Colonic mucosa (tissue), 4 donors: ENCODE data around the gene SLC6A11. TPM values are rescaled to one million over a fixed set of nuclear protein-coding genes. Genes with fewer than 3 reads are reported as not detected.

Experiments used
- DNase-seq: peaks from one replicate; pipeline ENCODE4 v3.0.0-alpha.2; 2020
- H3K27ac ChIP-seq: fragments of 200-600 bp; one replicate; pipeline ENCODE4 v1.8.0; 2021
- H3K27me3 ChIP-seq: fragments of 200-600 bp; one replicate; pipeline ENCODE4 v1.8.0; 2021
- H3K36me3 ChIP-seq: fragments of 200-600 bp; one replicate; pipeline ENCODE4 v1.8.0; 2021
- H3K4me1 ChIP-seq: fragments of 200-600 bp; one replicate; pipeline ENCODE4 v1.8.0; 2021; ENCODE audit warnings: mild to moderate bottlenecking
- H3K4me3 ChIP-seq: fragments of 200-600 bp; one replicate; pipeline ENCODE4 v1.8.0; 2021
- H3K9ac ChIP-seq, 2 donors: one replicate each; pipeline ENCODE4 v1.7.0; 2013; ENCODE audit warnings: control low read depth in 2 of 2, low read depth in 2 of 2, low read length in 2 of 2
- H3K9me3 ChIP-seq: fragments of 200-600 bp; one replicate; pipeline ENCODE4 v1.8.0; 2021
- CTCF ChIP-seq: fragments of 200-600 bp; IDR thresholded peaks from one replicate; pipeline ENCODE4 v1.8.0; 2022; ENCODE audit warnings: antibody characterized with exemption, mild to moderate bottlenecking
- intact Hi-C: fragments of 100-400 bp; cut with DNase I; formaldehyde crosslinking; loops from one replicate; pipeline ENCODE4 v1.14.1; 2022
- total RNA-seq, 2 donors: library from RNA; stranded (reverse); fragmentation: NEBNext Ultra II Directional in 1 of 2; extraction: Animal tissue kit (Norgen Biotek cat#: 25700) in 1 of 2; gene quantifications; one replicate each; pipeline ENCODE4 v1.2.1, GENCODE V29; 2021
- donor health status: healthy.
- donor health status: DM: no; HTN: no; CAD: no.
- donor health status: DM: no; HTN: no; CAD: no.

The SLC6A11 gene
- total RNA-seq, 2 donors from 2014 or later, result not detected

DNA sequence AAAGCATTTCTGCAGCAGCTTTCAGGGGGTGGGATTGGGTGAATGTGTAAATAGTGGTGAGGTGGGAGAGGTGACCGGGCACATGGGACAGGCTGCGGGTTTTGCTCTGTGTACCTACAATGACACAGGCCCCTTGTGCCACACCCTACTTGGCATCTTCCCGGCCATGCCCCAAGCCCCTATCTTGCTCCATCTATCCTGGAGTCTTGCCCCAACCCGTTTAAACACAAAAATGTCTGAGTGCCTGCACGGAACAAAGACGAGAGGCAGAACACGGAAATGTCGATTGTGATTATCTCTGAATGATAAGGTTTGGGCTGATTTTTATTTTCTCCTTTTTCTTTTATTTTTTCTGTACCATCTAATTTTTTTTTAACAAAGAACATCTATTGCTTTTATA lies 130.5 kb downstream of the SLC6A11 start:
- H3K27ac ChIP-seq, result no peak overlapping the region
- no peak for TF ChIP-seq CTCF
- DNase-seq, result no peak
- intact Hi-C loops, result no loop called here
- H3K27me3 ChIP-seq, result no peaks in the 10 kb centered on the region
- H3K4me3 ChIP-seq, result no peak overlapping the region
- H3K9ac ChIP-seq, result no peak overlapping the region
- H3K36me3 ChIP-seq, result no peaks in the 10 kb centered on the region
- H3K9me3 ChIP-seq, result no peaks in the 10 kb centered on the region
- H3K4me1 ChIP-seq, result no peaks in the 10 kb centered on the region

DNA sequence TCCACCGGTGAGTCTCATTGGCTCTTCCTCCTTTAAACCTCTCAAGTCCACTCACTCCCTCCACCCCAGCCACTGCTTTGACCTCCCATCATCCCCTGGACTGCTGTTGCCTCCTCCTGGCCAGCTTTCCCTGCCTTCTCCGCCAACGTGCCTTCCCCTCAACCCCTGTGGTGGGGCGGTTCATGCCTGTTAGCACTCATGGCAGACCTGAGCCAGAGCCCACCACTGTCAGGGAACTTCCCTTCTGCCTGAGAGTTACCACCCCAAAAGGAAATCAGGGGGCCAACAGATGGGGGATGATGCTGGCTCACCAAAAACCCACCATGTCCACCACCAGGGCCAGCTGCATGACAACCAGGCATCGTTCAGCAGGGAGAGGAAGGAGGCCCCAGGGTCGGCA lies 132.3 kb downstream of the SLC6A11 start:
- Histone ChIP-seq H3K36me3 (no peaks in the 10 kb centered on the region), H3K4me3 (no peak overlapping the region), H3K9ac (no peak overlapping the region), H3K9me3 (no peaks in the 10 kb centered on the region), H3K4me1 (no peaks in the 10 kb centered on the region), H3K27me3 (no peaks in the 10 kb centered on the region), H3K27ac (no peak overlapping the region)
- intact Hi-C loops, result no loop called here
- DNase-seq, result no peak
- no peak for TF ChIP-seq CTCF

DNA sequence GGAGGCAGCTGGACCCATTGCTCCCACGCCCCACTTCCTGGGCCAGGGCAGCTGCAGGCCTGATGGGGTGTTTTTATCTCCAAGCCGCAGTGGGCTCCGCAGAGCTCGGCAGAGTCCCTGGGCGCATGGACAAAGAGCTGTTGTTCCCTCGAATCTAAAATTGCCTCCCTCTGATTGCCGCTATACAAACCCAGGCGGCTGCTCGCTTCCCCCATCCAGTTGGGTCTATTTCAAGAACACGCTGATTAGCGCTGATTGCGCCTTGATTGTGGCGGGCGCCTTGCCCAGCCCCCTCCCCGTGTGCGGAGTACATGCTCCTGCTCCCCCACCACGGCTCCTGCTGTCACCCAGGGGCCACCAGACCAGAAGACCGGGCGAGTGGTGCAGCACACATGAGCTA lies 133.2 kb downstream of the SLC6A11 start:
- no peaks in the 10 kb centered on the region for H3K27me3 ChIP-seq
- H3K9me3 ChIP-seq, result no peaks in the 10 kb centered on the region
- no peaks in the 10 kb centered on the region for H3K4me1 ChIP-seq
- H3K9ac ChIP-seq, result no peak overlapping the region
- no peak for TF ChIP-seq CTCF
- no peak overlapping the region for H3K4me3 ChIP-seq
- H3K36me3 ChIP-seq, result no peaks in the 10 kb centered on the region
- no peak for DNase-seq
- intact Hi-C loops, result no loop called here
- no peak overlapping the region for H3K27ac ChIP-seq

DNA sequence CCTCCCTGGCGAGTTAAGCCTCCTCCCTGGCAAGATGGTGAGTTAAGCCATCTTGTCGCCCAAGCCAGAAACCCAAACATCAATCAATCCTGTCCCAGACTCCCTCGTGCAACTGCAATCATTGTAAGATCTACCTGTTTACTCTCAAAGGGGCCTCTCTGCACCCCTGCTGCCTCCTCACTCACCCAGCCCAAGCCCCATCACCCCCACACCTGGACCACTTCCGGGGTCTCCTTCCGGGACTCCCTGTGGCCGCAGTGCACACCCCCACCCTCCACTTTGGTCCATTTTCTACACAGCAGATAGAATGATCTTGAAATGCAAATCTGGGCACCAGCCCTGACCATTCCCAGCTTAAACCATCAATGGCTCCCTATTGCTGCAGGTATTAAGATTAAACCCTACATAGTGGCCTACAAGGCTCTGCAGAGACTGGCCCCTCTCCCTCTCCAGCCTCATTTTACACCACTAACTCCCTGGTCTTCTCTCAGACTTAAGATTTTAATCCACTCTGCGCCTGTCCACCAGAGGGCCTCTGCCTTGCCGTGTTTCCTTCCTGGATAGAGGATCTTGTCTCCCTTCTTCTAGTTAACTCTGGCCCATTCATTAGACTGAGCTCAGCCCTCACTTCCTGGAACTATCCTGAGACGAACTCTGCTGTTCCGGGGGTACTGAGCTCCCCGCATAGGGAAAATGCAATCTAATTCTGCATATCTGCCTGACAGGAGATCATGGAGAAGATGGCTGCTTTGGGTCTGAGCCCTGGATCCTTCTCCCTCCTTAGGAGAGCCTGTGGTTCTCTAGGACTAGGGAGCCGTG lies 134.7 kb downstream of the SLC6A11 start:
- H3K27ac ChIP-seq, result no peak overlapping the region
- DNase-seq, result no peak
- H3K9ac ChIP-seq, result no peak overlapping the region
- no peak overlapping the region for H3K4me3 ChIP-seq
- intact Hi-C loops, result no loop called here
- H3K4me1 ChIP-seq, result no peaks in the 10 kb centered on the region
- TF ChIP-seq CTCF, result no peak
- no peaks in the 10 kb centered on the region for H3K27me3 ChIP-seq
- H3K36me3 ChIP-seq, result no peaks in the 10 kb centered on the region
- H3K9me3 ChIP-seq, result no peaks in the 10 kb centered on the region

DNA sequence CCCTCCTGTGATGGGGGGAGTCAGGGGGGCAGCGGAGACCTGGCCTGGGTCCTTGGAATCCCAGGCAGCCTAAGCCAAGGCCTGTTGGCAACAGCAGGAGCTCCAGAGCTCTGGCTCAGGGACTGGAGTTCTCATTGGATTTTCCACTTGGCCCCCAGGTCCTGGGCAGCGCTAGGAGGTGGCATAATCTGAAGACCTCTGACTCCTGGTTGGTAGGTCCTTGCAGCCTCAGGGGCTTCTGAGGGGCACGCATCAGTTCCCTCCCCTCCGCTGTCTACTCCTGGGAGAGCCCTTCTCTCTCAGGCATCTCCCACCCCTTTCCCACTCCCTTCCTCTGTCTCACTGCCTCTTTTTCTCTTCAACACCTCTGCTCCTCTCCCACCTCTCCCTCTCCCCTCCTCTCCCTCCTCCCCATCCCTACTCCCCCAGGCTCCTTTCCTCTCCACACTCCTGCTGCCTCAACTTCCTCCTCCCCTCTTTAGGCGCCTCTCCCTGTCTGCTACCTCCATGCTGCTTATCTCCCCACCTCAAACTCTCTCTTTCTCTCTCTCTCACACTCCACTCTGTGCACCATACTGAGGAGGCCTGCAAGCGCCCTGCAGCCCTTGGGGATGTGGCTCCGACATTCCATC lies 135.4 kb downstream of the SLC6A11 start:
- Histone ChIP-seq H3K9me3 (no peaks in the 10 kb centered on the region), H3K9ac (no peak overlapping the region), H3K27ac (no peak overlapping the region), H3K4me1 (no peaks in the 10 kb centered on the region), H3K4me3 (no peak overlapping the region), H3K36me3 (no peaks in the 10 kb centered on the region), H3K27me3 (no peaks in the 10 kb centered on the region)
- no peak for TF ChIP-seq CTCF
- DNase-seq, result no peak
- intact Hi-C loops, result no loop called here
